Peyer's patch (tissue), 4 donors: Measurements from ENCODE around the gene KCNJ2.

Experiments
- POLR2A ChIP-seq, 2 donors: fragments of 450-650 bp; IDR thresholded peaks; one replicate each; pipeline ENCODE4 v1.5.1; 2017; ENCODE audit warnings: antibody characterized with exemption in 2 of 2, mild to moderate bottlenecking in 2 of 2, moderate library complexity in 2 of 2
- TF ChIP-seq, protein P1 (sequence below), 6 experiments: fragments of 450-650 bp in 4 of 6; fragments of 200-600 bp in 2 of 6; sonication (generic) in 1 of 6; IDR thresholded peaks; one replicate each; pipeline ENCODE4 v1.5.1; 2017 to 2019; ENCODE audit warnings: antibody characterized with exemption in 6 of 6, mild to moderate bottlenecking in 3 of 6, moderate library complexity in 1 of 6

DNA sequence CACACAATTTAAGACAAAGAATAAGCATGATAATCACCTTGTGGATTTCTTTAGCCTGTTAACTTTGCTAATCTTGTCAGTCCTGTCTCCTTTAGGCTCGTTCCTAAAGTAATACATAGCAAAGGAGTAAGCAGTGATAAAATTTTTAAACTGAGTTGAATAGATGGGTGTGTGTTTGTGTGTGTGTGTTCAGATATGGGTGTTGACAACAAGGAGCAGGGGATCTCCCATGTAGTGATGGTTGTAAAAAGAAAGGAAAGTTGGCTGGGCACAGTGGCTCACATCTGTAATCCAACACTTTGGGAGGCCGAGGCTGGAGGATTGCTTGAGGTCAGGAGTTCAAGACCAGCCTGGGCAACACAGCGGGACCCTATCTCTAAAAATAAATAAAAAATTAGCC is 44.6 kb upstream of the KCNJ2 start:
- TF ChIP-seq, protein P1, sequence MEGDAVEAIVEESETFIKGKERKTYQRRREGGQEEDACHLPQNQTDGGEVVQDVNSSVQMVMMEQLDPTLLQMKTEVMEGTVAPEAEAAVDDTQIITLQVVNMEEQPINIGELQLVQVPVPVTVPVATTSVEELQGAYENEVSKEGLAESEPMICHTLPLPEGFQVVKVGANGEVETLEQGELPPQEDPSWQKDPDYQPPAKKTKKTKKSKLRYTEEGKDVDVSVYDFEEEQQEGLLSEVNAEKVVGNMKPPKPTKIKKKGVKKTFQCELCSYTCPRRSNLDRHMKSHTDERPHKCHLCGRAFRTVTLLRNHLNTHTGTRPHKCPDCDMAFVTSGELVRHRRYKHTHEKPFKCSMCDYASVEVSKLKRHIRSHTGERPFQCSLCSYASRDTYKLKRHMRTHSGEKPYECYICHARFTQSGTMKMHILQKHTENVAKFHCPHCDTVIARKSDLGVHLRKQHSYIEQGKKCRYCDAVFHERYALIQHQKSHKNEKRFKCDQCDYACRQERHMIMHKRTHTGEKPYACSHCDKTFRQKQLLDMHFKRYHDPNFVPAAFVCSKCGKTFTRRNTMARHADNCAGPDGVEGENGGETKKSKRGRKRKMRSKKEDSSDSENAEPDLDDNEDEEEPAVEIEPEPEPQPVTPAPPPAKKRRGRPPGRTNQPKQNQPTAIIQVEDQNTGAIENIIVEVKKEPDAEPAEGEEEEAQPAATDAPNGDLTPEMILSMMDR (IDR thresholded peaks at IDR 0.05): no peak
- no peak for TF ChIP-seq POLR2A (IDR thresholded peaks at IDR 0.05)
